Psoas muscle (tissue), 8 donors: ENCODE data around the gene TMUB1. TPM values are rescaled to one million over a fixed set of nuclear protein-coding genes. Genes with fewer than 3 reads are reported as not detected.

Experiments
- ATAC-seq, 4 donors: fragments of 200-7000 bp; cut with Tn5 transposase; one replicate each; pipeline ENCODE4 v1.9.1; 2020; ENCODE audit warnings: moderate library complexity in 3 of 4, mild to moderate bottlenecking in 2 of 4
- DNase-seq, 2 donors: peaks; one replicate each; pipeline ENCODE4 v3.0.0-alpha.2; 2020
- H3K27ac ChIP-seq: fragments of 200-600 bp; one replicate; pipeline ENCODE4 v1.8.0; 2022
- H3K27me3 ChIP-seq, 3 donors: fragments of 200-600 bp in 1 of 3; one replicate each; pipeline versions ENCODE4 v1.6.1 to v1.8.0; 2013 to 2022; ENCODE audit warnings: low read length in 2 of 3, mild to moderate bottlenecking in 2 of 3, moderate library complexity in 1 of 3; ENCODE audit not compliant: insufficient read depth in 3 of 3
- H3K36me3 ChIP-seq, 2 donors: fragments of 200-600 bp in 1 of 2; one replicate each; pipeline versions ENCODE4 v1.6.1 to v1.8.0; 2013 to 2022; ENCODE audit warnings: low read depth in 1 of 2, mild to moderate bottlenecking in 1 of 2, moderate library complexity in 1 of 2; ENCODE audit not compliant: insufficient read depth in 1 of 2
- H3K4me1 ChIP-seq: fragments of 200-600 bp; one replicate; pipeline ENCODE4 v1.8.0; 2022
- H3K4me3 ChIP-seq: fragments of 200-600 bp; one replicate; pipeline ENCODE4 v1.8.0; 2022; ENCODE audit warnings: mild to moderate bottlenecking
- H3K9me3 ChIP-seq: fragments of 200-600 bp; one replicate; pipeline ENCODE4 v1.8.0; 2022
- WGBS, 3 donors: extraction: QIAGEN DNeasy Blood & Tissue Kit; methylation state at CpG; one replicate each; pipeline versions ENCODE4 v1.1.6 to v1.1.7; 2013; 5-methylcytosine and 5-hydroxymethylcytosine counted together
- intact Hi-C, 2 donors: fragments of 100-400 bp; cut with DNase I; formaldehyde crosslinking; loops; one replicate each; pipeline versions ENCODE4 v1.11.0 to v1.14.2; 2022
- polyA plus RNA-seq, 3 donors: library from polyadenylated mRNA; stranded (reverse); fragments of 200-250 nt; gene quantifications; one replicate each; pipeline ENCODE4 v1.2.3, GENCODE V29; 2013
- total RNA-seq, 4 donors: library from RNA; stranded (reverse); fragmentation: NEBNext Ultra II Directional in 2 of 4; extraction: Animal tissue kit (Norgen Biotek cat#: 25700) in 2 of 4; gene quantifications; one replicate each; pipeline versions ENCODE4 v1.2.1 to v1.2.4, GENCODE V29; 2021 to 2023
- TF ChIP-seq, protein P1 (sequence below): fragments of 200-600 bp; IDR thresholded peaks from one replicate; pipeline ENCODE4 v1.8.0; 2022; ENCODE audit warnings: antibody characterized with exemption
- donor health status: healthy with polysubstance abuse.
- donor health status: DM: no; HTN: no; CAD: no; lungs with moderate emphysema.
- donor health status: Bipolar disorder and iron deficiency.
- donor health status: healthy.
- donor health status: DM: yes; HTN: yes; CAD: no.
- donor health status: DM: no; HTN: no; CAD: no.
- donor health status: DM: no; HTN: no; CAD: no.
- donor health status: DM: yes; HTN: yes; CAD: no.

The TMUB1 gene
- total and polyA plus RNA-seq, 7 donors = 41.7 to 121 (median 55.5) TPM

DNA sequence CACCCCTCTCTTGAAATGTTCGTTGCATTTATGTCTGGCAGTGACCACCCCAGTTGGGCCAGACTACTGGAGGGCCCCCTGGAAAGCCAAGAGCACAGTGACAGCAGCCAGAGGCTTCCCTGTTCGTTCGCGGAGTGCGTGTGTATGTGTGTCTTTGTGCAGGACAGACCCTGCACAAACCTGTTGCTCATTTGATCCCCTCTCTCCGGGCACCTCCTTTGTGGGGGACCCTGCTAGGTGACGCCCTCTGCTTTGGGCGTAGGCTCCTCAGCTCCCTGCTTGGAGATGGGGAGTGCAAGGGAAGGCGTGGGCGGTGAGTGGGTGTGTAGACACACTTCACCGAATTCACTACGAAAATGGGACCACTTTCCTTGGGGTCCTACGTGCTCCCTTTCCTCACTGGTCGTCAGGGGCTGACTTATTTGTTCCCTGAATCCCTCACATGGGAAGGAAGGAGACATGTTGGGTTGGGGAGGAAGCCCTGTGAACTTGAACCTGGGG, 41.7 kb upstream of the TMUB1 start:
- Histone ChIP-seq H3K4me3 (peak overlapping the region; percentile 64), H3K27me3 (no peaks in the 10 kb centered on the region), H3K4me1 (peaks cover 20% of the 10 kb centered on the region), H3K9me3 (no peaks in the 10 kb centered on the region), H3K27ac (no peak overlapping the region), H3K36me3 (peaks cover 0 to 63% of the 10 kb centered on the region in 2 donors)
- no peak for DNase-seq
- ATAC-seq = no peak
- intact Hi-C loops = loop anchor here (1.0 to 5.0 kb wide), 6 partner anchors 47 to 178 kb away; no protein-coding TSS in a partner anchor
- TF ChIP-seq, protein P1, sequence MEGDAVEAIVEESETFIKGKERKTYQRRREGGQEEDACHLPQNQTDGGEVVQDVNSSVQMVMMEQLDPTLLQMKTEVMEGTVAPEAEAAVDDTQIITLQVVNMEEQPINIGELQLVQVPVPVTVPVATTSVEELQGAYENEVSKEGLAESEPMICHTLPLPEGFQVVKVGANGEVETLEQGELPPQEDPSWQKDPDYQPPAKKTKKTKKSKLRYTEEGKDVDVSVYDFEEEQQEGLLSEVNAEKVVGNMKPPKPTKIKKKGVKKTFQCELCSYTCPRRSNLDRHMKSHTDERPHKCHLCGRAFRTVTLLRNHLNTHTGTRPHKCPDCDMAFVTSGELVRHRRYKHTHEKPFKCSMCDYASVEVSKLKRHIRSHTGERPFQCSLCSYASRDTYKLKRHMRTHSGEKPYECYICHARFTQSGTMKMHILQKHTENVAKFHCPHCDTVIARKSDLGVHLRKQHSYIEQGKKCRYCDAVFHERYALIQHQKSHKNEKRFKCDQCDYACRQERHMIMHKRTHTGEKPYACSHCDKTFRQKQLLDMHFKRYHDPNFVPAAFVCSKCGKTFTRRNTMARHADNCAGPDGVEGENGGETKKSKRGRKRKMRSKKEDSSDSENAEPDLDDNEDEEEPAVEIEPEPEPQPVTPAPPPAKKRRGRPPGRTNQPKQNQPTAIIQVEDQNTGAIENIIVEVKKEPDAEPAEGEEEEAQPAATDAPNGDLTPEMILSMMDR = no peak
- WGBS, 3 donors = 81 to 90% (median 85%) methylated on average over 14 of the region's 14 CpGs

DNA sequence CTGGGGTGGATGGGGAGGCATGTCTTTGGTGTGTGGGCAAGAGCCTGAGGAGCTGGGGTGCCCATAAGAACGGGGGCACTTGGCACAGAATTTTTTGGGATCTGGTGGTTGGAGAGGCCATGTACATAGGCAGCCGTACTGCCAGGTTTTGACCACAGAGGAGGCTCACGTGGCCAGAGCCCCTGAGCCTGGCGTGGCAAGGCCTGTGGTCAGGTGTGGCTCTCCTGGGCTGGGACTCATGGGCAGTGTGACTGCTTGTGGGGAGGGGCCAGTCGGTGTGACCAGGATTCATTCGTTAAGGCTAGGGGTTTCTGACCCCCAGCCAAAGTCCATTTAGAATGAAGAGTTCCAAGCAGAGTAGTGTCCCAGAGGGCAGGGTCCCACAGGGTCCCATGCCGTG, 41.2 kb upstream of the TMUB1 start:
- 82 to 90% (median 83%) methylated on average over 7 of the region's 7 CpGs for WGBS, 3 donors
- no peak overlapping the region for H3K4me3 ChIP-seq
- H3K27me3 ChIP-seq = no peaks in the 10 kb centered on the region
- intact Hi-C loops = loop anchor here (1.0 to 5.0 kb wide), 6 partner anchors 48 to 178 kb away; no protein-coding TSS in a partner anchor
- TF ChIP-seq, protein P1 = no peak
- peaks cover 0 to 63% of the 10 kb centered on the region in 2 donors for H3K36me3 ChIP-seq
- no peak overlapping the region for H3K27ac ChIP-seq
- peaks cover 20% of the 10 kb centered on the region for H3K4me1 ChIP-seq
- no peak for DNase-seq
- H3K9me3 ChIP-seq = no peaks in the 10 kb centered on the region
- ATAC-seq = no peak

DNA sequence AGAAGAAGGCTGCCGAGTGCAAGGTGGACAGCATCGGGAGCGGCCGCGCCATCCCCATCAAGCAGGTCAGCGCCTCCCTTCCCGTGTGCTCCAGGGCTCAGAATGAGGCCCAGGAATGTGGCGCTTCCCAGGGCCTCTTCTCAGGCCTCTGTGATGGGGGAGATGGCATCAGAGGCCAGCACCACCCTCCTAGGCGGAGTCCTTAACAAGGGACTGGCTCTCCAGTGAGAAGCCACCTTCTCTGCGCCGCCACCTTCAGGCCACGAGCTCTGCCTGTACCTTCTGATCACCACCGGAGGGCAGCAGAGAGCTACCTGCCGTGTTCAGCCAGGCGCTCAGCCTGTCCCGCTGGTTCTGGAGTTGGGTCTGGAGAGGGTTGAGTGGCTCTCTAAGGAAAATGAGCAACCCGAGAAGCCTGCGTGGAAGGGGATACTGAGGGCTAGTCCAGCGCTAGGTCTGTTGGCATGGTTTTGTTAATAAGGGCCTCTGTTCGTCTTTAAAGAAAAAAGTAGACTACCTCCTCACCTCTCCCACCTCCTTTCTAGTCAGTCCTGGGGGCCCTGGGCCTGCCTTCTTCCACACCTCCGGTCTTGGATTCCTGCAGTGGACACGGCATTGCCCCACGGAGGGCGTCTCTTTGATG, 40.6 kb upstream of the TMUB1 start:
- peaks cover 20% of the 10 kb centered on the region for H3K4me1 ChIP-seq
- WGBS, 3 donors = 41 to 44% (median 44%) methylated on average over 24 of the region's 24 CpGs
- intact Hi-C loops = loop anchor here (1.0 to 5.0 kb wide), 6 partner anchors 48 to 179 kb away; no protein-coding TSS in a partner anchor
- DNase-seq = peak; percentile 83 to 91
- no peaks in the 10 kb centered on the region for H3K9me3 ChIP-seq
- ATAC-seq = peak; percentile 83 to 92 (median 88)
- H3K27me3 ChIP-seq = no peaks in the 10 kb centered on the region
- peaks cover 0 to 63% of the 10 kb centered on the region in 2 donors for H3K36me3 ChIP-seq
- no peak overlapping the region for H3K27ac ChIP-seq
- H3K4me3 ChIP-seq = no peak overlapping the region
- TF ChIP-seq, protein P1 = peak; percentile 99

DNA sequence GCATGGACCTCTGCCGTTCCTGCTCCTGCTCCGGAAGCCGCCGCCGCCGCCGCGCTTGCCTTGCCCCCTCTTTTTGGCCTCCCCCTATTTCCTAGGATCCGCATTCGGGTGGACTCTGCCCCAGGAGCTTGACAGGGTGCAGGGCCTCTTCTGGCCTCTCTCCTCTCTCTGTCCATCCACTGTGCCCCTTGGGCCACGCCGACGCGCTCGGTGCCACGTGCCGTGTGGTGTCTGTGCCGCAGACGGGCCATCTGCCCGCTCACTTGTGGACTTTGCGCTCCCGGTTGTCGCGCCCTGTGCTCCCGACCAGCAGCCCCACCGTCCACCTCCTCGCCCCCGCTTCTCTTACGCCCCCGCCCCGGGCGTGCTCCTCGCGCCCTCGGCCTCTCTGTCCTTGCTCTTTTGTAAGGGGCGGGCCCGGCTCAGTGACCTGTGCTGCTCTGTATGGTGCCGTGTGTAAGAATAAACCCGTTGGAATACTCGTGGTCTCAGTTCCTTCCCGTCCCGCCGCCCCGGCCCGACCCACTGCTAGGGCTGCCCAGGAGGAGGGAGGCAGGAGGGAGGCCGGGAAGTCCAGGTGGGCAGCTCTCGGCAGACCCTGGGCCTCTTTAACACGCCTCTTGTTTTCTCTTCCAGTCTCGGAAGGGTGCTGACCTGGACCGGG, 40.0 kb upstream of the TMUB1 start:
- no peak overlapping the region for H3K4me3 ChIP-seq
- no peak for DNase-seq
- no peaks in the 10 kb centered on the region for H3K27me3 ChIP-seq
- TF ChIP-seq, protein P1 = no peak
- no peak overlapping the region for H3K27ac ChIP-seq
- no peaks in the 10 kb centered on the region for H3K9me3 ChIP-seq
- peaks cover 20% of the 10 kb centered on the region for H3K4me1 ChIP-seq
- intact Hi-C loops = loop anchor here (5.0 kb wide), 3 partner anchors 119 to 179 kb away; no protein-coding TSS in a partner anchor
- WGBS, 3 donors = 88 to 92% (median 89%) methylated on average over 41 to 50 of the region's 50 CpGs
- peaks cover 0 to 63% of the 10 kb centered on the region in 2 donors for H3K36me3 ChIP-seq
- ATAC-seq = no peak
